Liver (tissue), 3 donors: ENCODE results near the gene ZFYVE28.

Experiments used
- CTCF ChIP-seq: fragments of 150-350 bp; IDR thresholded peaks from 2 replicates; pipeline ENCODE4 v1.5.1; 2017; ENCODE audit warnings: improper control_type of control experiment, low read depth, low read length; ENCODE audit not compliant: missing input control
- FOXA1 ChIP-seq: IDR thresholded peaks from 2 replicates; pipeline ENCODE4 v1.6.1; 2016; ENCODE audit warnings: antibody characterized with exemption
- FOXA2 ChIP-seq: IDR thresholded peaks from 2 replicates; pipeline ENCODE4 v1.6.1; 2016; ENCODE audit warnings: antibody characterized with exemption
- GABPA ChIP-seq, 2 donors: IDR thresholded peaks in 1 of 2; conservative IDR thresholded peaks in 1 of 2; 2 replicates each; pipeline ENCODE4 v1.6.1; 2016; ENCODE audit warnings: antibody characterized with exemption in 2 of 2, mild to moderate bottlenecking in 1 of 2, moderate library complexity in 1 of 2
- JUND ChIP-seq, 2 donors: IDR thresholded peaks; 2 replicates each; pipeline ENCODE4 v1.6.1; 2016; ENCODE audit warnings: antibody characterized with exemption in 2 of 2
- REST ChIP-seq: IDR thresholded peaks from 2 replicates; pipeline ENCODE4 v1.6.1; 2016; ENCODE audit warnings: antibody characterized with exemption, mild to moderate bottlenecking
- RXRA ChIP-seq, 2 donors: IDR thresholded peaks; 2 replicates each; pipeline ENCODE4 v1.6.1; 2017 to 2018; ENCODE audit warnings: antibody characterized with exemption in 2 of 2, mild to moderate bottlenecking in 1 of 2
- SP1 ChIP-seq: IDR thresholded peaks from 2 replicates; pipeline ENCODE4 v1.6.1; 2018; ENCODE audit warnings: antibody characterized with exemption, mild to moderate bottlenecking
- TAF1 ChIP-seq: conservative IDR thresholded peaks from 2 replicates; pipeline ENCODE4 v1.6.1; 2016; ENCODE audit warnings: antibody characterized with exemption, mild to moderate bottlenecking
- YY1 ChIP-seq: IDR thresholded peaks from 2 replicates; pipeline ENCODE4 v1.6.1; 2016; ENCODE audit warnings: antibody characterized with exemption, mild to moderate bottlenecking
- donor health status: healthy.
- donor health status: healthy.

- TF ChIP-seq CTCF: no peak
- no peak for TF ChIP-seq GABPA (IDR thresholded peaks at IDR 0.05 in 1 of 2, conservative IDR thresholded peaks at IDR 0.05 in 1 of 2)
- no peak for TF ChIP-seq YY1
- TF ChIP-seq JUND (IDR thresholded peaks at IDR 0.05): no peak
- no peak for TF ChIP-seq REST
- no peak for TF ChIP-seq TAF1
- TF ChIP-seq FOXA1: no peak
- TF ChIP-seq SP1: no peak
- no peak for TF ChIP-seq FOXA2
- no peak for TF ChIP-seq RXRA (IDR thresholded peaks at IDR 0.05)
These were observed 4.6 kb upstream of the ZFYVE28 start for GRCh38 chr4:2423066-2423465.
